ENCODE results near the gene ZNF615.
A peak's percentile ranks its signal among the peaks of the same experiment; 100 is the strongest.
"Not testable (repeated sequence)": the region's sequence is repeated elsewhere in the genome, so short reads cannot be mapped to it uniquely, and the experiment has no call there.

ZNF615 gene

GRCh38 chr19:52010674-52011073 lies 2.7 kb upstream of the ZNF615 start:
- no peak overlapping the region for H3K4me3 Mint-ChIP-seq
- H3K9me3 Mint-ChIP-seq, result peaks cover 12% of the 10 kb centered on the region
- H3K27me3 Mint-ChIP-seq, result no peaks in the 10 kb centered on the region
- H3K27ac Mint-ChIP-seq, result no peak overlapping the region
- ATAC-seq (ENCODE audit: low read depth) (no peak), DNase-seq (ENCODE audit: low spot score in 2 of 2) (no peak)
- peaks cover 11% of the 10 kb centered on the region for H3K4me1 Mint-ChIP-seq
- peaks cover 17% of the 10 kb centered on the region for H3K36me3 Mint-ChIP-seq

GRCh38 chr19:52007451-52007805 lies 583 bp downstream of the ZNF615 start:
- Mint-ChIP-seq H3K27me3 (no peaks in the 10 kb centered on the region), H3K36me3 (peaks cover 26% of the 10 kb centered on the region), H3K27ac (peak overlapping the region; percentile 96), H3K4me1 (peaks cover 11% of the 10 kb centered on the region), H3K9me3 (peaks cover 4% of the 10 kb centered on the region), H3K4me3 (peak overlapping the region; percentile 95)
- DNase-seq (ENCODE audit: low spot score in 2 of 2) (peak in 1 of 2 donors; percentile 18), ATAC-seq (ENCODE audit: low read depth) (no peak)

GRCh38 chr19:51994048-51994644 lies 13.9 kb downstream of the ZNF615 start:
- no peak for ATAC-seq (ENCODE audit: low read depth)
- DNase-seq (ENCODE audit: low spot score in 2 of 2), result no peak
- peaks cover 50% of the 10 kb centered on the region for H3K36me3 Mint-ChIP-seq
- H3K4me3 Mint-ChIP-seq, result no peak overlapping the region
- H3K27me3 Mint-ChIP-seq, result no peaks in the 10 kb centered on the region
- H3K4me1 Mint-ChIP-seq, result no peaks in the 10 kb centered on the region
- peaks cover 21% of the 10 kb centered on the region for H3K9me3 Mint-ChIP-seq
- no peak overlapping the region for H3K27ac Mint-ChIP-seq

GRCh38 chr19:51993422-51993821 lies 14.6 kb downstream of the ZNF615 start:
- DNase-seq (ENCODE audit: low spot score in 2 of 2), result no peak
- ATAC-seq (ENCODE audit: low read depth), result no peak
- H3K4me3 Mint-ChIP-seq, result no peak overlapping the region
- no peaks in the 10 kb centered on the region for H3K27me3 Mint-ChIP-seq
- H3K36me3 Mint-ChIP-seq, result peaks cover 49% of the 10 kb centered on the region
- no peak overlapping the region for H3K27ac Mint-ChIP-seq
- peaks cover 26% of the 10 kb centered on the region for H3K9me3 Mint-ChIP-seq
- H3K4me1 Mint-ChIP-seq, result no peaks in the 10 kb centered on the region

- Mint-ChIP-seq H3K4me1 (peaks cover 4% of the 10 kb centered on the region), H3K9me3 (peaks cover 19% of the 10 kb centered on the region), H3K27me3 (no peaks in the 10 kb centered on the region), H3K36me3 (peaks cover 34% of the 10 kb centered on the region), H3K4me3 (peak within 1 kb of the TSS; percentile 93), H3K27ac (peak within 1 kb of the TSS; percentile 94)
- ATAC-seq (ENCODE audit: low read depth), result peak; percentile 97
- DNase-seq (ENCODE audit: low spot score in 2 of 2), result peak; percentile 80 to 84
Observed at GRCh38 chr19:51986309-51987291, 21.4 kb downstream of the ZNF615 start, which contains the start of gene ZNF350. Gene ZNF350, minus strand, starts transcription at chr19:51986840. Its CDS starts 12,480 bp downstream, at chr19:51974360.

- Mint-ChIP-seq H3K4me1 (peaks cover 7% of the 10 kb centered on the region), H3K27ac (no peak overlapping the region)
Observed at GRCh38 chr19:51983361-51983760, 24.6 kb downstream of the ZNF615 start.

GRCh38 chr19:51980926-51981325 lies 27.1 kb downstream of the ZNF615 start:
- not testable (repeated sequence) for H3K4me3 Mint-ChIP-seq; H3K27ac Mint-ChIP-seq; ATAC-seq (ENCODE audit: low read depth); DNase-seq (ENCODE audit: low spot score in 2 of 2); H3K4me1 Mint-ChIP-seq; H3K27me3 Mint-ChIP-seq
- peaks cover 17% of the 10 kb centered on the region for H3K9me3 Mint-ChIP-seq
- peaks cover 62% of the 10 kb centered on the region for H3K36me3 Mint-ChIP-seq

More at GRCh38 chr19:51983361-51983760, 24.6 kb downstream of the ZNF615 start:
- DNase-seq (ENCODE audit: low spot score in 2 of 2) (no peak), ATAC-seq (ENCODE audit: low read depth) (no peak)
- Mint-ChIP-seq H3K36me3 (peaks cover 53% of the 10 kb centered on the region), H3K4me3 (no peak overlapping the region), H3K27me3 (no peaks in the 10 kb centered on the region), H3K9me3 (peaks cover 17% of the 10 kb centered on the region)

GRCh38 chr19:51980116-51980736 lies 27.8 kb downstream of the ZNF615 start:
- Mint-ChIP-seq H3K4me1 (peaks cover 7% of the 10 kb centered on the region), H3K9me3 (peaks cover 17% of the 10 kb centered on the region), H3K27me3 (no peaks in the 10 kb centered on the region), H3K36me3 (peaks cover 64% of the 10 kb centered on the region), H3K4me3 (no peak overlapping the region), H3K27ac (no peak overlapping the region)
- ATAC-seq (ENCODE audit: low read depth) (no peak), DNase-seq (ENCODE audit: low spot score in 2 of 2) (no peak)

- peaks cover 17% of the 10 kb centered on the region for H3K9me3 Mint-ChIP-seq
- ATAC-seq (ENCODE audit: low read depth), result no peak
- no peaks in the 10 kb centered on the region for H3K27me3 Mint-ChIP-seq
- no peak overlapping the region for H3K27ac Mint-ChIP-seq
- no peak for DNase-seq (ENCODE audit: low spot score in 2 of 2)
- no peak overlapping the region for H3K4me3 Mint-ChIP-seq
- peaks cover 73% of the 10 kb centered on the region for H3K36me3 Mint-ChIP-seq
- peaks cover 7% of the 10 kb centered on the region for H3K4me1 Mint-ChIP-seq
Observed at GRCh38 chr19:51978882-51979281, 29.1 kb downstream of the ZNF615 start.

GRCh38 chr19:51977346-51977745 lies 30.7 kb downstream of the ZNF615 start:
- peaks cover 69% of the 10 kb centered on the region for H3K36me3 Mint-ChIP-seq
- H3K27me3 Mint-ChIP-seq, result no peaks in the 10 kb centered on the region
- H3K9me3 Mint-ChIP-seq, result peaks cover 11% of the 10 kb centered on the region
- no peak overlapping the region for H3K4me3 Mint-ChIP-seq
- H3K4me1 Mint-ChIP-seq, result peaks cover 4% of the 10 kb centered on the region
- H3K27ac Mint-ChIP-seq, result no peak overlapping the region
- no peak for ATAC-seq (ENCODE audit: low read depth)
- no peak for DNase-seq (ENCODE audit: low spot score in 2 of 2)

GRCh38 chr19:51976852-51977251 lies 31.2 kb downstream of the ZNF615 start:
- DNase-seq (ENCODE audit: low spot score in 2 of 2) (no peak), ATAC-seq (ENCODE audit: low read depth) (no peak)
- no peak overlapping the region for H3K27ac Mint-ChIP-seq
- H3K9me3 Mint-ChIP-seq, result peaks cover 12% of the 10 kb centered on the region
- peaks cover 4% of the 10 kb centered on the region for H3K4me1 Mint-ChIP-seq
- H3K27me3 Mint-ChIP-seq, result no peaks in the 10 kb centered on the region
- H3K4me3 Mint-ChIP-seq, result no peak overlapping the region
- H3K36me3 Mint-ChIP-seq, result peaks cover 74% of the 10 kb centered on the region

GRCh38 chr19:51975787-51976186 lies 32.2 kb downstream of the ZNF615 start:
- ATAC-seq (ENCODE audit: low read depth); H3K4me1 Mint-ChIP-seq; DNase-seq (ENCODE audit: low spot score in 2 of 2); H3K4me3 Mint-ChIP-seq; H3K27ac Mint-ChIP-seq; H3K27me3 Mint-ChIP-seq: not testable (repeated sequence)
- peaks cover 75% of the 10 kb centered on the region for H3K36me3 Mint-ChIP-seq
- H3K9me3 Mint-ChIP-seq, result peaks cover 16% of the 10 kb centered on the region

GRCh38 chr19:51971624-51972023 lies 36.4 kb downstream of the ZNF615 start:
- Mint-ChIP-seq H3K27me3 (no peaks in the 10 kb centered on the region), H3K4me3 (no peak overlapping the region), H3K27ac (no peak overlapping the region), H3K9me3 (peaks cover 19% of the 10 kb centered on the region), H3K4me1 (no peaks in the 10 kb centered on the region), H3K36me3 (peaks cover 71% of the 10 kb centered on the region)
- no peak for ATAC-seq (ENCODE audit: low read depth)
- DNase-seq (ENCODE audit: low spot score in 2 of 2), result peak in 1 of 2 donors; percentile 6

GRCh38 chr19:51970718-51971117 lies 37.3 kb downstream of the ZNF615 start:
- H3K9me3 Mint-ChIP-seq, result peaks cover 15% of the 10 kb centered on the region
- no peaks in the 10 kb centered on the region for H3K4me1 Mint-ChIP-seq
- H3K27me3 Mint-ChIP-seq, result no peaks in the 10 kb centered on the region
- no peak for ATAC-seq (ENCODE audit: low read depth)
- no peak for DNase-seq (ENCODE audit: low spot score in 2 of 2)
- no peak overlapping the region for H3K27ac Mint-ChIP-seq
- H3K36me3 Mint-ChIP-seq, result peaks cover 72% of the 10 kb centered on the region
- no peak overlapping the region for H3K4me3 Mint-ChIP-seq

All from memory B cell (primary cell).